Measurements from ENCODE around the gene CSTB. TPM values are rescaled to one million over a fixed set of nuclear protein-coding genes. Genes with fewer than 3 reads are reported as not detected.

The CSTB gene
- total RNA-seq, 2 experiments from 2014 or later = 44.0 to 44.1 TPM

- POLR2A ChIA-PET = no interaction called here
- CTCF ChIA-PET = no interaction called here
Observed at GRCh38 chr21:43759651-43760050, 16.5 kb downstream of the CSTB start.

- POLR2A ChIA-PET = no interaction called here
- CTCF ChIA-PET = interaction anchor here (0.5 kb wide), 1 partner anchor 75 kb away, joined by 3 read pairs; no protein-coding TSS in a partner anchor
Observed at GRCh38 chr21:43758811-43759210, 17.3 kb downstream of the CSTB start.

GRCh38 chr21:43758111-43758641 is 17.9 kb downstream of the CSTB start:
- CTCF ChIA-PET = no interaction called here
- POLR2A ChIA-PET = no interaction called here

- ChIA-PET POLR2A (no interaction called here), CTCF (no interaction called here)
Observed at GRCh38 chr21:43757601-43758000, 18.5 kb downstream of the CSTB start.

- POLR2A ChIA-PET = no interaction called here
- CTCF ChIA-PET = no interaction called here
Observed at GRCh38 chr21:43755820-43756594, 20.1 kb downstream of the CSTB start.

- ChIA-PET POLR2A (no interaction called here), CTCF (no interaction called here)
Observed at GRCh38 chr21:43754948-43755781, 20.9 kb downstream of the CSTB start.

GRCh38 chr21:43753439-43753799 is 22.7 kb downstream of the CSTB start:
- ChIA-PET CTCF (no interaction called here), POLR2A (no interaction called here)

GRCh38 chr21:43752758-43753438 is 23.2 kb downstream of the CSTB start:
- ChIA-PET POLR2A (no interaction called here), CTCF (no interaction called here)

- POLR2A ChIA-PET = no interaction called here
Observed at GRCh38 chr21:43751955-43752591, 24.0 kb downstream of the CSTB start.

GRCh38 chr21:43750339-43751033 is 25.6 kb downstream of the CSTB start:
- POLR2A ChIA-PET = no interaction called here

More at GRCh38 chr21:43751955-43752591, 24.0 kb downstream of the CSTB start:
- CTCF ChIA-PET = no interaction called here

GRCh38 chr21:43749651-43750262 is 26.4 kb downstream of the CSTB start:
- CTCF ChIA-PET = interaction anchor here (0.6 to 0.8 kb wide), 2 partner anchors 23 to 39 kb away, joined by 4 to 5 read pairs; no protein-coding TSS in a partner anchor
- POLR2A ChIA-PET = no interaction called here

More at GRCh38 chr21:43750339-43751033, 25.6 kb downstream of the CSTB start:
- CTCF ChIA-PET = interaction anchor here (0.6 kb wide), 1 partner anchor 24 kb away, joined by 5 read pairs; no protein-coding TSS in a partner anchor

- ChIA-PET CTCF (no interaction called here), POLR2A (no interaction called here)
Observed at GRCh38 chr21:43748622-43749021, 27.5 kb downstream of the CSTB start.

GRCh38 chr21:43745772-43746517 is 30.2 kb downstream of the CSTB start:
- POLR2A ChIA-PET = interaction anchor here (0.6 kb wide), 1 partner anchor 31 kb away, joined by 6 read pairs; no protein-coding TSS in a partner anchor
- CTCF ChIA-PET = no interaction called here

GRCh38 chr21:43744725-43745124 is 31.4 kb downstream of the CSTB start:
- CTCF ChIA-PET = no interaction called here

GRCh38 chr21:43743947-43744346 is 32.2 kb downstream of the CSTB start:
- ChIA-PET POLR2A (no interaction called here), CTCF (no interaction called here)

More at GRCh38 chr21:43744725-43745124, 31.4 kb downstream of the CSTB start:
- POLR2A ChIA-PET = no interaction called here

GRCh38 chr21:43741423-43742096 is 34.5 kb downstream of the CSTB start:
- POLR2A ChIA-PET = no interaction called here
- CTCF ChIA-PET = no interaction called here

- ChIA-PET CTCF (no interaction called here), POLR2A (no interaction called here)
Observed at GRCh38 chr21:43740497-43741156, 35.5 kb downstream of the CSTB start.

Measured in activated CD8-positive, alpha-beta memory T cell treated with anti-CD3 and anti-CD28 coated beads for 36 hours (primary cell).